Lower leg skin (tissue), 3 donors: ENCODE measurements around the gene IDH3G.

ENCODE experiments used
- POLR2A ChIP-seq, 2 donors: fragments of 450-650 bp; IDR thresholded peaks; one replicate each; pipeline ENCODE4 v1.6.1; 2016 to 2017; ENCODE audit warnings: antibody characterized with exemption in 2 of 2, mild to moderate bottlenecking in 1 of 2, moderate library complexity in 1 of 2
- TF ChIP-seq, protein P1 (sequence below), 3 donors: fragments of 450-650 bp; IDR thresholded peaks; one replicate each; pipeline ENCODE4 v1.5.1; 2016; ENCODE audit warnings: antibody characterized with exemption in 3 of 3, mild to moderate bottlenecking in 3 of 3, moderate library complexity in 2 of 3

DNA sequence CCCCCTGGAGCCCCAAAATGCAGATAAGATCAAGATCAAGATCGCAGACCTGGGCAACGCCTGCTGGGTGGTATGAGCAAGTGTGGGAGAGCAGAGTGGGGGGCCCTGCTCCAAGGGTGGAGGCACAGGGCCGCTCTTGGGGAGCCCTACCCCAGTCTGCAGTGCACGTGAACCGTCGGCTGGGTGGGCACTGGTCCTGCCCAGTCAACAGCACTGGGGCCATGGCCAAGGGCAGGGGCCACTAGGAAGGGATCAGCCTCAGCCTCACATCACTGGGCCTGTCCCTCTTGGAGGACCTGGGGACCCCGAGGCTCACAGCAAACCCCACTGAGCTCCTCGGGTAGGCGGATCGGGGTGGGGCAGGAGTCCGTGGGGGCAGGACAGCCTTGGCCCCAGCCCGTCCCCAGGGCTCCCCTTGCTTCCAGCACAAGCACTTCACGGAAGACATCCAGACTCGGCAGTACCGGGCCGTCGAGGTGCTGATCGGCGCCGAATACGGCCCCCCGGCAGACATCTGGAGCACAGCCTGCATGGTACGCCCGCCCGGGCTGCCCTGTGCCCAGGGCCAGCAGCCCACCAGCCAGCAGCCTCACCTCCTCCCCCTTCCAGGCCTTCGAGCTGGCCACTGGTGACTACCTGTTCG is 9.7 kb downstream of the IDH3G start:
- TF ChIP-seq POLR2A (IDR thresholded peaks at IDR 0.05): no peak
- TF ChIP-seq, protein P1, sequence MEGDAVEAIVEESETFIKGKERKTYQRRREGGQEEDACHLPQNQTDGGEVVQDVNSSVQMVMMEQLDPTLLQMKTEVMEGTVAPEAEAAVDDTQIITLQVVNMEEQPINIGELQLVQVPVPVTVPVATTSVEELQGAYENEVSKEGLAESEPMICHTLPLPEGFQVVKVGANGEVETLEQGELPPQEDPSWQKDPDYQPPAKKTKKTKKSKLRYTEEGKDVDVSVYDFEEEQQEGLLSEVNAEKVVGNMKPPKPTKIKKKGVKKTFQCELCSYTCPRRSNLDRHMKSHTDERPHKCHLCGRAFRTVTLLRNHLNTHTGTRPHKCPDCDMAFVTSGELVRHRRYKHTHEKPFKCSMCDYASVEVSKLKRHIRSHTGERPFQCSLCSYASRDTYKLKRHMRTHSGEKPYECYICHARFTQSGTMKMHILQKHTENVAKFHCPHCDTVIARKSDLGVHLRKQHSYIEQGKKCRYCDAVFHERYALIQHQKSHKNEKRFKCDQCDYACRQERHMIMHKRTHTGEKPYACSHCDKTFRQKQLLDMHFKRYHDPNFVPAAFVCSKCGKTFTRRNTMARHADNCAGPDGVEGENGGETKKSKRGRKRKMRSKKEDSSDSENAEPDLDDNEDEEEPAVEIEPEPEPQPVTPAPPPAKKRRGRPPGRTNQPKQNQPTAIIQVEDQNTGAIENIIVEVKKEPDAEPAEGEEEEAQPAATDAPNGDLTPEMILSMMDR (IDR thresholded peaks at IDR 0.05): no peak
